Lower lobe of right lung (tissue), 2 donors: ENCODE data around the gene SKOR2. TPM values are rescaled to one million over a fixed set of nuclear protein-coding genes. Genes with fewer than 3 reads are reported as not detected.

ENCODE experiments used
- ATAC-seq, 2 donors: fragments of 200-7000 bp; cut with Tn5 transposase; one replicate each; pipeline ENCODE4 v1.9.1; 2020 to 2022; ENCODE audit warnings: mild to moderate bottlenecking in 2 of 2, moderate library complexity in 2 of 2
- DNase-seq: peaks from one replicate; pipeline ENCODE4 v3.0.0-alpha.2; 2020
- H3K27ac ChIP-seq: fragments of 200-600 bp; one replicate; pipeline ENCODE4 v1.8.0; 2022
- H3K27me3 ChIP-seq: fragments of 200-600 bp; one replicate; pipeline ENCODE4 v1.8.0; 2022; ENCODE audit warnings: low read depth
- H3K36me3 ChIP-seq: fragments of 200-600 bp; one replicate; pipeline ENCODE4 v1.8.0; 2022; ENCODE audit warnings: mild to moderate bottlenecking
- H3K4me1 ChIP-seq: fragments of 200-600 bp; one replicate; pipeline ENCODE4 v1.8.0; 2022
- H3K4me3 ChIP-seq: fragments of 200-600 bp; one replicate; pipeline ENCODE4 v1.8.0; 2022; ENCODE audit warnings: mild to moderate bottlenecking
- H3K9me3 ChIP-seq: fragments of 200-600 bp; one replicate; pipeline ENCODE4 v1.8.0; 2022
- intact Hi-C: fragments of 100-400 bp; cut with DNase I; formaldehyde crosslinking; loops from one replicate; pipeline ENCODE4 v1.11.0; 2022
- total RNA-seq: library from RNA; stranded (reverse); fragmentation: NEBNext Ultra II Directional; extraction: Animal tissue kit (Norgen Biotek cat#: 25700); gene quantifications from one replicate; pipeline ENCODE4 v1.2.1, GENCODE V29; 2021
- TF ChIP-seq, protein P1 (sequence below): fragments of 200-600 bp; IDR thresholded peaks from one replicate; pipeline ENCODE4 v1.8.0; 2022; ENCODE audit warnings: antibody characterized with exemption, mild to moderate bottlenecking
- donor health status: DM: no; HTN: yes; CAD: no; lungs with severe emphysema.

Gene SKOR2
- total RNA-seq, 1 donor from 2014 or later = not detected

DNA sequence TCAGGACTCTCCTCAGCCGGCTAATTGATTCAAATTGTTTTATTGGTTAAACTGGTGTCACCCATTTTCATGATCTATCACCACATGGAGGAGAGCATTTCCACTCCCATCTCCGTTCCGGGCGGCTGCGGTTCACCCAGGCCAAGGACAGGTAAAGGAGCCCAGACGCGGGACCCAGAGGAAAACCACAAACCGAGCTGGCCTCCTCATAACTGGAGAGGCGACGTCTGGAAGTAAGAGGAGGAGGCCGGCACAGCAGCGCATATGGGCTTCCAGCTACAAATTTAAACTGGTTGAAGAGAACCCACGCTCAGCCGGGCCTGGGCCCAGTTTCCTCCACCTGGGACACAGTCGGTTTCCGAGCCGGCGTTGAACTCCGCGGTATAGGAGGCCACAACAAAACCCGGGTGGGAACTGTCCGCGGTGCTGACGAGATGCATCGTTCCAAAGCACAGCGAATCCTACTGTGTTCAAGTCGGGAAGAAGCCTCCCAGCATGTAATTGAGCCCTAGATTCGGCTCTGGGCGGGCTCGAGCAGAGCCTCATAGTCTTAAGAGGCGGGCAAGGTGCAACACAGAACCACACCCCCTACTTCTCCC lies 3.0 kb upstream of the SKOR2 start:
- DNase-seq (peak; percentile 65), ATAC-seq (peak; percentile 54 to 65)
- intact Hi-C loops = no loop called here
- TF ChIP-seq, protein P1, sequence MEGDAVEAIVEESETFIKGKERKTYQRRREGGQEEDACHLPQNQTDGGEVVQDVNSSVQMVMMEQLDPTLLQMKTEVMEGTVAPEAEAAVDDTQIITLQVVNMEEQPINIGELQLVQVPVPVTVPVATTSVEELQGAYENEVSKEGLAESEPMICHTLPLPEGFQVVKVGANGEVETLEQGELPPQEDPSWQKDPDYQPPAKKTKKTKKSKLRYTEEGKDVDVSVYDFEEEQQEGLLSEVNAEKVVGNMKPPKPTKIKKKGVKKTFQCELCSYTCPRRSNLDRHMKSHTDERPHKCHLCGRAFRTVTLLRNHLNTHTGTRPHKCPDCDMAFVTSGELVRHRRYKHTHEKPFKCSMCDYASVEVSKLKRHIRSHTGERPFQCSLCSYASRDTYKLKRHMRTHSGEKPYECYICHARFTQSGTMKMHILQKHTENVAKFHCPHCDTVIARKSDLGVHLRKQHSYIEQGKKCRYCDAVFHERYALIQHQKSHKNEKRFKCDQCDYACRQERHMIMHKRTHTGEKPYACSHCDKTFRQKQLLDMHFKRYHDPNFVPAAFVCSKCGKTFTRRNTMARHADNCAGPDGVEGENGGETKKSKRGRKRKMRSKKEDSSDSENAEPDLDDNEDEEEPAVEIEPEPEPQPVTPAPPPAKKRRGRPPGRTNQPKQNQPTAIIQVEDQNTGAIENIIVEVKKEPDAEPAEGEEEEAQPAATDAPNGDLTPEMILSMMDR = no peak
- Histone ChIP-seq H3K36me3 (no peaks in the 10 kb centered on the region), H3K4me3 (no peak overlapping the region), H3K4me1 (no peaks in the 10 kb centered on the region), H3K27me3 (peaks cover 99% of the 10 kb centered on the region), H3K9me3 (no peaks in the 10 kb centered on the region), H3K27ac (no peak overlapping the region)

DNA sequence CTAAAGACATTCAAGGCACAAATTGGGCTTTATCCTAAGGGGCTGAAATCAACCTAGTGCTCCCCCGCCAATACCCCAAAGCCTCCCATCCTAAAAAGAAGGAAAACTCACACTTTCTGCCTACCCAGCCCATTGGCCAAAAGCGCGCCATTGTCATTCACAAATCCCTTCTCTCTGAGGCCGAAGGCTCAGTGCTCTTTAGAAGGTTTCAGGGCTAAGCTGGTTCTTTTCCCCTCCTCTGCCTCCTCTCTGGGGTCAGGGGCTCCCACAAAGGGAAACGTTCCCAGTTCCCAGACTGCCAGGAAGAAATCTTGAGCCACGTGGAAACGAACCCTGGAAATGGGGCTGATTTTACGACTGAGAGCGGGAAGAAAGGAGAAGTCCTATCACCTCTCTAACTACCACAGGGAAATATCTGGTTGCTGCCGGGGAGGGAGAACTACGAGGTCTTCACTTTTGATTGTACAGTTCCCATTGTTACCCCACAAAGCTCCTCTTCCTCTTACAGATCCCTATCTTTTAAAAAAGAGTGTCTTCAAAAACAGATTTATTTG lies 1.7 kb upstream of the SKOR2 start:
- DNase-seq = no peak
- Histone ChIP-seq H3K27ac (no peak overlapping the region), H3K36me3 (no peaks in the 10 kb centered on the region), H3K4me3 (no peak overlapping the region), H3K9me3 (no peaks in the 10 kb centered on the region), H3K4me1 (no peaks in the 10 kb centered on the region), H3K27me3 (peaks cover 99% of the 10 kb centered on the region)
- ATAC-seq = no peak
- intact Hi-C loops = no loop called here
- TF ChIP-seq, protein P1 = no peak

DNA sequence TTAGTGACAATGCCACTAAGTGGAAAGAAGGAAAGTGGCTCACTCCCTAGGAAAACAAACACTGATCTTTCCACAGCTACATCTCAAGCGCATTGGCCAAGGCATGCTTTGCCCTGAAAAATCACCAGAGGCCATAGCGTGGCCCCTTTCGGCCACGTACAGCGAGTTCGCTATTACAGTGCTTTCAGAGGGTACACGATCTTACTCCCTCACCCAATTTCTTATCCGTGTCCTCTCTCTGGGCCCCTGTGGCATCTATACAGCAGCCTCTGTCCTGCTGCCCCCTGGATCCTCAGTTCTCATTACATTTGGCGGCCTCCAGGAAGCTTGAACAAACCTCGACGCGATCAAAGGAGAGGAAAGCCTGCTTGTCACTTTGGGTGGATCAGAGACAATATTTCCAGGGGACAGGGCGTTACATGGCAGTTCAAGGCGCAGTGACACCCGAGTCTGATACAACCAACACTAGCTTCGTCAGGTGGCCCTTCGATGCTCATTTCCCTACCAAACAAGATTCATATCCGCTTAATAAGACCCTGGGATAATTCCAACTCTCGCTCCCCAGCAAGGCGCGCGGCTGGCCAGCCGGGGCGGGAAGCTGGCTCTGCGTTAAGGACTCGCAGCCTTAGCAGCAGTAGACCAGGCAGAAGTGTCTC lies 941 bp downstream of the SKOR2 start:
- TF ChIP-seq, protein P1 = no peak
- intact Hi-C loops = no loop called here
- H3K27me3 ChIP-seq = peaks cover 93% of the 10 kb centered on the region
- ATAC-seq (no peak), DNase-seq (no peak)
- H3K36me3 ChIP-seq = no peaks in the 10 kb centered on the region
- no peak overlapping the region for H3K27ac ChIP-seq
- H3K9me3 ChIP-seq = no peaks in the 10 kb centered on the region
- H3K4me3 ChIP-seq = no peak overlapping the region
- H3K4me1 ChIP-seq = no peaks in the 10 kb centered on the region

DNA sequence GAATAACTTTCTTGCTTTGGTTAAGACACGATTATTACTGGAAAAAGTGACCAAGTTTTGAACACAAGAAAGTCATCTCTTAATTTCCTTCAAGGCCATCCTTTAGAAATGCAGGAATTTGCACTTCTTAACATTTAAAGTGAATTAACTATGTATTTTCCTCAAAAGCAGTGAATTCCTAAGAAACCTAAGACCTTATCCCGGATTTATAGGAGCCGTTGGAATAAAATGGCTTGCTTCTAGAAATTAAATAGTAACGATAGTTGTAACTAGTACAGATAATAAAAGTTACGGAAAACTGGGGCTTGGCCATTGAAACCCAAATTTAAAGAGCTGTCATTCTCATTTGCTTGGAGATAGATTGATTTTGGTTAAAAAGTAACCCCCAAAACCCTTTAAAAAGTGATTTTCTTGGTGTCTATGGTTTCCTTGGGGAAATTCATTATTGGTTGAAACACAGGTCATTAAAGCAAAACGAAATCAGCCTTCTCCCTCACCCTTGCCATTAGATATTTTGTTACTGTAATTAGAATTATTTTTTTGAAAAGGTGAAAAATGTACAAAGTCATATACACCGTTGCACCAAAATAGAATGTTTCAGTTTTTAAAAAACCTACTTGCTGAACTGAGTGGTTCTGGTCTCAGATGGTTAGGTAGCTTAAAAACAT lies 2.0 kb downstream of the SKOR2 start:
- DNase-seq (no peak), ATAC-seq (no peak)
- Histone ChIP-seq H3K4me1 (no peaks in the 10 kb centered on the region), H3K36me3 (no peaks in the 10 kb centered on the region), H3K9me3 (no peaks in the 10 kb centered on the region), H3K27me3 (peaks cover 94% of the 10 kb centered on the region), H3K4me3 (no peak overlapping the region), H3K27ac (no peak overlapping the region)
- intact Hi-C loops = no loop called here
- TF ChIP-seq, protein P1 = no peak

DNA sequence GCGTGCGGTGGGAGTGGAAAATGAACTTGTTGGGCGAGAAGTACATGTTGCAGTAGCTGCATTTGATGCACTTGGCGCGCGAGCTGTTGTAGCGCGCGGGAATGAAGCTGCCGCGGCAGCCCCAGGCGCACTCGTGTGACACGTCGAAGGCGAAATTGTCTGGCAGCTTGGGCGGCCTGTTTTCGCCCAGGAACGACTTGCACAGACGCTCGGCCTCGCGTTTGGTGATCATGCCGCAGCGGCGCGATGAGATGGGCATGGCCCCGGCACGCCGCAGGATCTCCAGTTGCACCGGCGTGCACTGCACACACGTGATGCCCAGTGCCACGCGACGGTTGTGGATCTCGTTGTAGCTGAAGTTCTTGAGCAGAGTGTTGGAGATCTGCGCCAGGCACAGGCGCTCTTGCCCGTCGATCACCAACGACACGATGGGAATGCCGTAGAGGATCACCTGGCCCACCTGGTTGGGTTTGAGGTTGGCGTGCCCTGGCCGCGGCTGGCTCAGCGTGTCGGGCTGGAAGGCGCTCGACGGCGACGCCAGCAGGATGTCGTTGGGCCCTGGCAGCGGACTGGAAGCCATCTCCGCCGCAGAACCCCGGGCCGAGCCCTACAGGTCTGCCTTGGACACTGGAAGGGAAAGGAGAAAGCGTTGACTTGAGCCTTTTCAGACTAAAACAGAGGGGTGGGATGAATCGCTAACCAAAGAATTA lies 2.7 kb downstream of the SKOR2 start:
- intact Hi-C loops = no loop called here
- H3K4me1 ChIP-seq = no peaks in the 10 kb centered on the region
- H3K4me3 ChIP-seq = no peak overlapping the region
- TF ChIP-seq, protein P1 = no peak
- no peaks in the 10 kb centered on the region for H3K36me3 ChIP-seq
- H3K27ac ChIP-seq = no peak overlapping the region
- DNase-seq (no peak), ATAC-seq (no peak)
- peaks cover 93% of the 10 kb centered on the region for H3K27me3 ChIP-seq
- no peaks in the 10 kb centered on the region for H3K9me3 ChIP-seq
